ENCODE measurements around the gene RRAS2. TPM values are rescaled to one million over a fixed set of nuclear protein-coding genes. Genes with fewer than 3 reads are reported as not detected.

Gene RRAS2
- total RNA-seq, 2 experiments from 2014 or later, result 0.60 TPM; not detected in 1

GRCh38 chr11:14386895-14387480, 28.0 kb upstream of the RRAS2 start:
- TF ChIP-seq, protein P1, sequence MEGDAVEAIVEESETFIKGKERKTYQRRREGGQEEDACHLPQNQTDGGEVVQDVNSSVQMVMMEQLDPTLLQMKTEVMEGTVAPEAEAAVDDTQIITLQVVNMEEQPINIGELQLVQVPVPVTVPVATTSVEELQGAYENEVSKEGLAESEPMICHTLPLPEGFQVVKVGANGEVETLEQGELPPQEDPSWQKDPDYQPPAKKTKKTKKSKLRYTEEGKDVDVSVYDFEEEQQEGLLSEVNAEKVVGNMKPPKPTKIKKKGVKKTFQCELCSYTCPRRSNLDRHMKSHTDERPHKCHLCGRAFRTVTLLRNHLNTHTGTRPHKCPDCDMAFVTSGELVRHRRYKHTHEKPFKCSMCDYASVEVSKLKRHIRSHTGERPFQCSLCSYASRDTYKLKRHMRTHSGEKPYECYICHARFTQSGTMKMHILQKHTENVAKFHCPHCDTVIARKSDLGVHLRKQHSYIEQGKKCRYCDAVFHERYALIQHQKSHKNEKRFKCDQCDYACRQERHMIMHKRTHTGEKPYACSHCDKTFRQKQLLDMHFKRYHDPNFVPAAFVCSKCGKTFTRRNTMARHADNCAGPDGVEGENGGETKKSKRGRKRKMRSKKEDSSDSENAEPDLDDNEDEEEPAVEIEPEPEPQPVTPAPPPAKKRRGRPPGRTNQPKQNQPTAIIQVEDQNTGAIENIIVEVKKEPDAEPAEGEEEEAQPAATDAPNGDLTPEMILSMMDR (conservative IDR thresholded peaks at IDR 0.05; ENCODE audit: low read length), result no peak
- TF ChIP-seq EZH2phosphoT487 (IDR thresholded peaks at IDR 0.05; ENCODE audit: borderline replicate concordance, low read depth, low read length), result no peak
- Histone ChIP-seq H2AFZ (ENCODE audit: low read length) (no peak overlapping the region), H3K79me2 (ENCODE audit: insufficient read depth, low read depth, low read length) (no peaks in the 10 kb centered on the region), H3K4me3 (ENCODE audit: low read depth, low read length, poor library complexity, severe bottlenecking) (no peak overlapping the region), H3K4me1 (ENCODE audit: insufficient read depth, low read length, poor library complexity, severe bottlenecking) (no peaks in the 10 kb centered on the region), H3K4me2 (ENCODE audit: low read length) (no peak overlapping the region), H3K27ac (ENCODE audit: low read depth, low read length, poor library complexity, severe bottlenecking) (no peak overlapping the region), H3K9me3 (ENCODE audit: low read length) (no peaks in the 10 kb centered on the region), H4K20me1 (ENCODE audit: insufficient read depth, low read length) (no peaks in the 10 kb centered on the region), H3K36me3 (ENCODE audit: insufficient read depth, low read length) (no peaks in the 10 kb centered on the region), H3K9me2 (ENCODE audit: insufficient read depth, low read length) (no peaks in the 10 kb centered on the region)
- BruUV-seq (replicated peaks), result no TSS peak
- intact Hi-C loops (cut with micrococcal nuclease; ENCODE audit: unreplicated experiment), result no loop called here
- DNase-seq (ENCODE audit: low spot score), result no peak
- POLR2A ChIA-PET, result no interaction called here
- CTCF ChIA-PET (ENCODE audit: unreplicated experiment), result no interaction called here

DNA sequence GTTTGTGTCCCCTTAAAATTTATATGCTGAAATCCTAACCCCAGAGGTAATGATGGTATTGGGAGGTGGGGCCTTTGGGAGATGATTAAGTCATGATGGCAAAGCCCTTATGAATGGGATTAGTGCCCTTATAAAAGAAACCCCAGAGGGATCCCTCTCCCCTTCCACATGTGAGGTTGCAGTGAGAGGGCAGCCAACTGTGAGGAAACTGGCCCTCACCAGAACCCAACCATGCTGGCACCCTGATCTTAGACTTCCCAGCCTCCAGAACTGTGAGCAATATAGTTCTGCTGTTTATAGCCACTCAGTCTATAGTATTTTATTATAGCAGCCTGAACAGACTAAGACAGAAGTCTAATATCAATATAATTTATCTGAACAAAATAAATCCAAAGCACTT, 27.1 kb upstream of the RRAS2 start:
- Histone ChIP-seq H3K9me3 (ENCODE audit: low read length) (no peaks in the 10 kb centered on the region), H3K9me2 (ENCODE audit: insufficient read depth, low read length) (no peaks in the 10 kb centered on the region), H3K4me1 (ENCODE audit: insufficient read depth, low read length, poor library complexity, severe bottlenecking) (no peaks in the 10 kb centered on the region), H3K36me3 (ENCODE audit: insufficient read depth, low read length) (no peaks in the 10 kb centered on the region), H3K79me2 (ENCODE audit: insufficient read depth, low read depth, low read length) (no peaks in the 10 kb centered on the region), H3K27ac (ENCODE audit: low read depth, low read length, poor library complexity, severe bottlenecking) (no peak overlapping the region), H2AFZ (ENCODE audit: low read length) (no peak overlapping the region), H4K20me1 (ENCODE audit: insufficient read depth, low read length) (no peaks in the 10 kb centered on the region), H3K4me2 (ENCODE audit: low read length) (no peak overlapping the region), H3K4me3 (ENCODE audit: low read depth, low read length, poor library complexity, severe bottlenecking) (no peak overlapping the region)
- no peak for TF ChIP-seq EZH2phosphoT487 (IDR thresholded peaks at IDR 0.05; ENCODE audit: borderline replicate concordance, low read depth, low read length)
- TF ChIP-seq, protein P1 (conservative IDR thresholded peaks at IDR 0.05; ENCODE audit: low read length), result no peak
- no TSS peak for BruUV-seq (replicated peaks)
- CTCF ChIA-PET (ENCODE audit: unreplicated experiment), result no interaction called here
- intact Hi-C loops (cut with micrococcal nuclease; ENCODE audit: unreplicated experiment), result no loop called here
- no peak for DNase-seq (ENCODE audit: low spot score)
- POLR2A ChIA-PET, result no interaction called here

DNA sequence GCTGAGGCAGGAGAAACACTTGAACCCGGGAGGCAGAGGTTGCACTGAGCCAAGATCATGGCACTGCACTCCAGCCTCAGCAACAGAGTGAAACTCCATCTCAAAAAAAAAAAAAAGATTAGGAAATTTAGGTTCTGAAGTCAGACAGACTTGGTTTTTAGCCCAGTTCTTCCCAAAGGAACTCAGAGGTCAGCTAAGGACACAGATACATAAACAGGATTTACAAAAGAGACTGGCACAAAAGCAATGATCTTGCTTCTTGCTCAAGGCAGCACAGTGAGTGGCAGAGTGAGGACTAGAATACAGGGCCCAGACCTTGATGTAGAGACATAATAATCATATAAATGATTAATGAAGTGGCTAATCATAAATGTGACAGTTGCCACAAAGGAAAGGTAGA, 25.4 kb upstream of the RRAS2 start:
- H4K20me1 ChIP-seq (ENCODE audit: insufficient read depth, low read length), result no peaks in the 10 kb centered on the region
- no peak overlapping the region for H3K4me2 ChIP-seq (ENCODE audit: low read length)
- H3K9me3 ChIP-seq (ENCODE audit: low read length), result no peaks in the 10 kb centered on the region
- H2AFZ ChIP-seq (ENCODE audit: low read length), result no peak overlapping the region
- H3K4me1 ChIP-seq (ENCODE audit: insufficient read depth, low read length, poor library complexity, severe bottlenecking), result no peaks in the 10 kb centered on the region
- ChIA-PET CTCF (ENCODE audit: unreplicated experiment) (no interaction called here), POLR2A (no interaction called here)
- H3K36me3 ChIP-seq (ENCODE audit: insufficient read depth, low read length), result no peaks in the 10 kb centered on the region
- intact Hi-C loops (cut with micrococcal nuclease; ENCODE audit: unreplicated experiment), result no loop called here
- H3K27ac ChIP-seq (ENCODE audit: low read depth, low read length, poor library complexity, severe bottlenecking), result no peak overlapping the region
- no peak for DNase-seq (ENCODE audit: low spot score)
- BruUV-seq (replicated peaks), result no TSS peak
- TF ChIP-seq, protein P1 (conservative IDR thresholded peaks at IDR 0.05; ENCODE audit: low read length), result no peak
- no peak for TF ChIP-seq EZH2phosphoT487 (IDR thresholded peaks at IDR 0.05; ENCODE audit: borderline replicate concordance, low read depth, low read length)
- H3K79me2 ChIP-seq (ENCODE audit: insufficient read depth, low read depth, low read length), result no peaks in the 10 kb centered on the region
- no peaks in the 10 kb centered on the region for H3K9me2 ChIP-seq (ENCODE audit: insufficient read depth, low read length)
- H3K4me3 ChIP-seq (ENCODE audit: low read depth, low read length, poor library complexity, severe bottlenecking), result no peak overlapping the region
